Keratinocyte (primary cell): ENCODE measurements around the gene GJD4. TPM values are rescaled to one million over a fixed set of nuclear protein-coding genes. Genes with fewer than 3 reads are reported as not detected.

Experiments
- DNase-seq: peaks from one replicate; pipeline ENCODE4 v3.0.0-alpha.2; 2011; ENCODE audit warnings: low read depth, missing footprints, low spot score
- FAIRE-seq: peaks from 2 replicates; lab custom pipeline; 2011; peaks lifted over from hg19 to GRCh38; lab: Jason Lieb, UNC
- H2AFZ ChIP-seq: 2 replicates; pipeline ENCODE4 v1.6.0; 2012; ENCODE audit warnings: low read length, control low read depth, inconsistent platforms; ENCODE audit not compliant: control insufficient read depth
- H3K27ac ChIP-seq: 2 replicates; pipeline ENCODE4 v1.5.1; 2011; ENCODE audit warnings: low read length; ENCODE audit not compliant: control insufficient read depth, insufficient read depth
- H3K27me3 ChIP-seq: 3 replicates; pipeline ENCODE4 v1.6.0; 2011; ENCODE audit warnings: low read length; ENCODE audit not compliant: control insufficient read depth, insufficient read depth; ENCODE audit errors: extremely low read depth
- H3K36me3 ChIP-seq, 2 experiments: 2 replicates in 1 of 2; 3 replicates in 1 of 2; pipeline ENCODE4 v1.5.1; 2011; ENCODE audit warnings: low read length in 2 of 2, mild to moderate bottlenecking in 1 of 2; ENCODE audit not compliant: control insufficient read depth in 2 of 2, insufficient read depth in 2 of 2; ENCODE audit errors: extremely low read depth in 1 of 2
- H3K4me1 ChIP-seq: 3 replicates; pipeline ENCODE4 v1.5.1; 2011; ENCODE audit warnings: low read length; ENCODE audit not compliant: control insufficient read depth, insufficient read depth; ENCODE audit errors: extremely low read depth
- H3K4me2 ChIP-seq: 3 replicates; pipeline ENCODE4 v1.6.0; 2011; ENCODE audit warnings: low read depth, low read length; ENCODE audit not compliant: control insufficient read depth, insufficient read depth; ENCODE audit errors: extremely low read depth
- H3K4me3 ChIP-seq, 3 experiments: fragments of 200-600 bp in 1 of 3; sonication (generic) in 1 of 3; 2 replicates in 2 of 3; 3 replicates in 1 of 3; pipeline ENCODE4 v1.5.1; 2011 to 2016; ENCODE audit warnings: low read length in 3 of 3, mild to moderate bottlenecking in 3 of 3, control low read depth in 2 of 3, inconsistent platforms in 1 of 3, low read depth in 1 of 3, mixed read lengths in 1 of 3, mixed run types in 1 of 3, moderate library complexity in 1 of 3; ENCODE audit not compliant: control insufficient read depth in 2 of 3, insufficient read depth in 2 of 3; ENCODE audit errors: extremely low read depth in 1 of 3
- H3K79me2 ChIP-seq: 2 replicates; pipeline ENCODE4 v1.6.0; 2012; ENCODE audit warnings: low read length; ENCODE audit not compliant: control insufficient read depth, insufficient read depth
- H3K9ac ChIP-seq: 3 replicates; pipeline ENCODE4 v1.6.0; 2011; ENCODE audit warnings: low read length; ENCODE audit not compliant: control insufficient read depth, insufficient read depth; ENCODE audit errors: extremely low read depth
- H3K9me1 ChIP-seq: 3 replicates; pipeline ENCODE4 v1.6.0; 2011; ENCODE audit warnings: low read length; ENCODE audit not compliant: control insufficient read depth, insufficient read depth; ENCODE audit errors: extremely low read depth
- H3K9me3 ChIP-seq: 2 replicates; pipeline ENCODE4 v1.5.1; 2012; ENCODE audit warnings: low read depth, low read length; ENCODE audit not compliant: control insufficient read depth
- H4K20me1 ChIP-seq: 3 replicates; pipeline ENCODE4 v1.6.0; 2011; ENCODE audit warnings: low read length; ENCODE audit not compliant: control insufficient read depth, insufficient read depth; ENCODE audit errors: extremely low read depth
- EZH2 ChIP-seq: IDR thresholded peaks from one replicate; pipeline ENCODE4 v1.6.1; 2012; ENCODE audit warnings: inconsistent platforms, mild to moderate bottlenecking, low read length, moderate library complexity
- dilution Hi-C: fragments of 300-500 bp; cut with MboI; formaldehyde crosslinking; loops from one replicate; pipeline ENCODE4 v1.7.0; 2020; ENCODE audit warnings: low sequenced_read_pairs; ENCODE audit not compliant: extremely low pct_ligation_motif_present
- polyA plus RNA-seq, 5 experiments: library from polyadenylated mRNA; depleted of rRNA in 3 of 5; stranded (reverse) in 3 of 5; stranded (forward) in 1 of 5; unstranded in 1 of 5; fragments of >200 nt; gene quantifications; 1 replicate in 1 of 5; 2 replicates in 3 of 5; 3 replicates in 1 of 5; pipeline versions ENCODE4 v1.2.1 to v1.2.3, GENCODE V29; 2011 to 2012; ENCODE audit warnings: missing spikeins in 2 of 5, low read depth in 1 of 5, low replicate concordance in 1 of 5
- TF ChIP-seq, protein P1 (sequence below), 3 experiments: IDR thresholded peaks in 1 of 3; conservative IDR thresholded peaks in 1 of 3; optimal IDR thresholded peaks in 1 of 3; 2 replicates in 2 of 3; 3 replicates in 1 of 3; pipeline versions ENCODE3 to v1.5.1; 2011; ENCODE audit warnings: low read length in 3 of 3, mild to moderate bottlenecking in 3 of 3, moderate library complexity in 2 of 3, control low read depth in 1 of 3, inconsistent platforms in 1 of 3; ENCODE audit not compliant: insufficient read depth in 2 of 3; ENCODE audit errors: extremely low read depth in 1 of 3

GJD4 gene
- polyA plus RNA-seq, 1 donor (not counting 4 experiments of a cell fraction or from before 2014, with no cell fraction given): not detected

DNA sequence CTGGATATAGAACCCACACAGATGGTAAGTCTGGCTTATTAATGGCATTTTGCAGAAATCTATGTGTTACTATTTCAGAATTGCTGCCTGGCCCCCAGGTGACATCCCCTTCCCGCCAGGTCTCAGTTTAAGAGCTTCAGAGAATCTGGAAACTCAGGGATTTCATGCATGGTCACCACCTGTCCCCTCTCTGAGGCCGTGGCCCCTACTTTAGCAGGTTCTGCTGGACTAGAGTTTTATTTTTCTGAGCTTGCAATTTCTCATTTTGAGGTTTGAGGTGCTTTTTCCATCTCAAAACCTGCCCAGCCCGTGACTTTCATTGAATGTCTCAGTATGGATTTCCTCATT, 24.7 kb upstream of the GJD4 start:
- no peak overlapping the region for H3K4me3 ChIP-seq
- H3K9ac ChIP-seq: no peak overlapping the region
- H3K4me1 ChIP-seq: no peaks in the 10 kb centered on the region
- FAIRE-seq: no peak
- TF ChIP-seq, protein P1, sequence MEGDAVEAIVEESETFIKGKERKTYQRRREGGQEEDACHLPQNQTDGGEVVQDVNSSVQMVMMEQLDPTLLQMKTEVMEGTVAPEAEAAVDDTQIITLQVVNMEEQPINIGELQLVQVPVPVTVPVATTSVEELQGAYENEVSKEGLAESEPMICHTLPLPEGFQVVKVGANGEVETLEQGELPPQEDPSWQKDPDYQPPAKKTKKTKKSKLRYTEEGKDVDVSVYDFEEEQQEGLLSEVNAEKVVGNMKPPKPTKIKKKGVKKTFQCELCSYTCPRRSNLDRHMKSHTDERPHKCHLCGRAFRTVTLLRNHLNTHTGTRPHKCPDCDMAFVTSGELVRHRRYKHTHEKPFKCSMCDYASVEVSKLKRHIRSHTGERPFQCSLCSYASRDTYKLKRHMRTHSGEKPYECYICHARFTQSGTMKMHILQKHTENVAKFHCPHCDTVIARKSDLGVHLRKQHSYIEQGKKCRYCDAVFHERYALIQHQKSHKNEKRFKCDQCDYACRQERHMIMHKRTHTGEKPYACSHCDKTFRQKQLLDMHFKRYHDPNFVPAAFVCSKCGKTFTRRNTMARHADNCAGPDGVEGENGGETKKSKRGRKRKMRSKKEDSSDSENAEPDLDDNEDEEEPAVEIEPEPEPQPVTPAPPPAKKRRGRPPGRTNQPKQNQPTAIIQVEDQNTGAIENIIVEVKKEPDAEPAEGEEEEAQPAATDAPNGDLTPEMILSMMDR (optimal IDR thresholded peaks at IDR 0.05 in 1 of 3, IDR thresholded peaks at IDR 0.05 in 1 of 3, conservative IDR thresholded peaks at IDR 0.05 in 1 of 3; ENCODE audit: extremely low read depth in 1 of 3, insufficient read depth in 2 of 3, low read length in 3 of 3): no peak
- TF ChIP-seq EZH2: no peak
- H3K27me3 ChIP-seq: peaks cover 5% of the 10 kb centered on the region
- no peaks in the 10 kb centered on the region for H3K79me2 ChIP-seq
- H3K4me2 ChIP-seq: no peak overlapping the region
- DNase-seq: no peak
- H3K27ac ChIP-seq: no peak overlapping the region
- peaks cover 2% of the 10 kb centered on the region in 2 experiments for H3K36me3 ChIP-seq
- no peak overlapping the region for H2AFZ ChIP-seq
- H3K9me1 ChIP-seq: no peaks in the 10 kb centered on the region
- no peaks in the 10 kb centered on the region for H3K9me3 ChIP-seq
- dilution Hi-C loops: no loop called here
- H4K20me1 ChIP-seq: no peaks in the 10 kb centered on the region

DNA sequence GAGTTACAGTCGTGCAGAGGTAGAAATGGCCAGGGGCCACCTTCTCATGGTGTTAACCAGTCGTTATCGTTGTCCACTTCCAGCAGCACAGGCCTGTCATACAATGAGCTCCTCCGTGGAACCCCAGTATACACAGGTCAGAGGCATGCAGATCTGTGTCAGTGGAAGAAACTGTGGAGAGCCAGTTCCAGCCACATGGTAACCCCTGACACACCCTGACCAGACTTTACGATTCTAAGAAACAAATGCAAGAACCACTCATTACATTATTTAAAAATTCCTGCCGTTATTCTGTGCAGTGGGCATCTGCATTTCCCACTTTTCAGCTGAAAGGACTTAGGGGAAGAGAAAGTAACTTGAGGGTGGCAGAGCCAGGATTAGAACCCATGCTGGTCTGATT, 23.5 kb upstream of the GJD4 start:
- no peak for FAIRE-seq
- Histone ChIP-seq H3K27ac (no peak overlapping the region), H3K9me1 (no peaks in the 10 kb centered on the region), H4K20me1 (no peaks in the 10 kb centered on the region), H3K4me3 (no peak overlapping the region), H3K4me1 (no peaks in the 10 kb centered on the region), H2AFZ (no peak overlapping the region), H3K4me2 (no peak overlapping the region), H3K27me3 (peaks cover 11% of the 10 kb centered on the region), H3K9ac (no peak overlapping the region), H3K36me3 (no peaks in the 10 kb centered on the region), H3K79me2 (no peaks in the 10 kb centered on the region), H3K9me3 (no peaks in the 10 kb centered on the region)
- no peak for DNase-seq
- TF ChIP-seq, protein P1 (optimal IDR thresholded peaks at IDR 0.05 in 1 of 3, IDR thresholded peaks at IDR 0.05 in 1 of 3, conservative IDR thresholded peaks at IDR 0.05 in 1 of 3; ENCODE audit: extremely low read depth in 1 of 3, insufficient read depth in 2 of 3, low read length in 3 of 3): no peak
- no peak for TF ChIP-seq EZH2
- dilution Hi-C loops: no loop called here
